IMR-90 (cell line): ENCODE results near the gene SRSF12. TPM values are rescaled to one million over a fixed set of nuclear protein-coding genes. Genes with fewer than 3 reads are reported as not detected.
"Not testable (repeated sequence)": the region's sequence is repeated elsewhere in the genome, so short reads cannot be mapped to it uniquely, and the experiment has no call there.

Experiments
- ATAC-seq: fragments of 200-7000 bp; cut with Tn5 transposase; 2 replicates; pipeline ENCODE4 v1.9.1; 2020; ENCODE audit warnings: low read depth, mild to moderate bottlenecking, moderate library complexity
- BruUV-seq: library from RNA; stranded (reverse); fragments of 400-500 nt; replicated peaks from 2 replicates; lab custom pipeline; 2021; lab: Mats Ljungman, UMichigan
- CTCF ChIA-PET: fragments of 300-600 bp; formaldehyde crosslinking; extraction: SDS; loops from one replicate; lab custom pipeline; 2021; ENCODE audit warnings: antibody characterized with exemption; lab: Yijun Ruan, JAX
- POLR2A ChIA-PET: fragments of 300-600 bp; sonication (Branson Sonifier 250); formaldehyde crosslinking; loops from one replicate; lab custom pipeline; 2022; ENCODE audit warnings: antibody characterized with exemption; ENCODE audit not compliant: unreplicated experiment; lab: Charles Lee
- DNase-seq: peaks from one replicate; pipeline ENCODE4 v3.0.0; 2013
- H2AFZ ChIP-seq: replicated peaks from 2 replicates; pipeline ENCODE3; 2013; ENCODE audit warnings: low read length, mild to moderate bottlenecking; ENCODE audit not compliant: poor library complexity
- H2AK5ac ChIP-seq: 2 replicates; pipeline ENCODE4 v1.6.1; 2013; ENCODE audit warnings: low read depth, low read length, inconsistent platforms
- H2AK9ac ChIP-seq: replicated peaks from 2 replicates; pipeline ENCODE3; 2013; ENCODE audit warnings: mild to moderate bottlenecking, low read depth, low read length, moderate library complexity; ENCODE audit not compliant: poor library complexity
- H2BK120ac ChIP-seq: 2 replicates; pipeline ENCODE4 v1.6.1; 2013; ENCODE audit warnings: low read depth, low read length, inconsistent platforms
- H2BK15ac ChIP-seq: 3 replicates; pipeline ENCODE4 v1.6.1; 2013; ENCODE audit warnings: low read depth, low read length, inconsistent platforms
- H2BK20ac ChIP-seq: 2 replicates; pipeline ENCODE4 v1.6.1; 2013; ENCODE audit warnings: low read depth, mild to moderate bottlenecking, inconsistent platforms, low read length, moderate library complexity
- H2BK5ac ChIP-seq: 2 replicates; pipeline ENCODE4 v1.6.1; 2013; ENCODE audit warnings: mild to moderate bottlenecking, low read depth, low read length, inconsistent platforms; ENCODE audit not compliant: poor library complexity, severe bottlenecking
- H3K14ac ChIP-seq: replicated peaks from 2 replicates; pipeline ENCODE4 v1.6.1; 2013; ENCODE audit warnings: low read depth, low read length, inconsistent platforms
- H3K18ac ChIP-seq: 2 replicates; pipeline ENCODE4 v1.6.1; 2013; ENCODE audit warnings: low read depth, low read length, control low read depth
- H3K23ac ChIP-seq: 2 replicates; pipeline ENCODE4 v1.6.1; 2013; ENCODE audit warnings: low read depth, low read length, inconsistent platforms
- H3K27ac ChIP-seq: 2 replicates; pipeline ENCODE4 v1.5.1; 2013; ENCODE audit warnings: mild to moderate bottlenecking, control low read depth, low read length; ENCODE audit not compliant: insufficient read depth
- H3K27me3 ChIP-seq: 2 replicates; pipeline ENCODE4 v1.6.1; 2013; ENCODE audit warnings: low read length; ENCODE audit not compliant: control insufficient read depth, insufficient read depth
- H3K36me3 ChIP-seq: 2 replicates; pipeline ENCODE4 v1.6.1; 2013; ENCODE audit warnings: low read length, mixed read lengths; ENCODE audit not compliant: control insufficient read depth, insufficient read depth
- H3K4ac ChIP-seq: 2 replicates; pipeline ENCODE4 v1.6.1; 2013; ENCODE audit warnings: low read depth, low read length, inconsistent platforms
- H3K4me1 ChIP-seq: 2 replicates; pipeline ENCODE4 v1.6.1; 2013; ENCODE audit warnings: low read length, mixed read lengths; ENCODE audit not compliant: control insufficient read depth, insufficient read depth
- H3K4me2 ChIP-seq: 2 replicates; pipeline ENCODE4 v1.6.1; 2013; ENCODE audit warnings: low read depth, mild to moderate bottlenecking, control low read depth, low read length, moderate library complexity
- H3K4me3 ChIP-seq: 2 replicates; pipeline ENCODE4 v1.5.1; 2013; ENCODE audit warnings: low read depth, mild to moderate bottlenecking, control low read depth, low read length, moderate library complexity; ENCODE audit not compliant: insufficient read depth
- H3K56ac ChIP-seq: 2 replicates; pipeline ENCODE4 v1.6.1; 2013; ENCODE audit warnings: low read length, inconsistent platforms; ENCODE audit not compliant: insufficient read depth; ENCODE audit errors: extremely low read depth
- H3K79me1 ChIP-seq, 2 experiments: 2 replicates each; pipeline ENCODE4 v1.6.1; 2013; ENCODE audit warnings: low read length in 2 of 2, inconsistent platforms in 1 of 2, low read depth in 1 of 2
- H3K9ac ChIP-seq: 2 replicates; pipeline ENCODE4 v1.6.1; 2013; ENCODE audit warnings: low read depth, low read length, control low read depth
- H3K9me1 ChIP-seq: 2 replicates; pipeline ENCODE4 v1.6.1; 2013; ENCODE audit warnings: low read length, inconsistent platforms; ENCODE audit not compliant: insufficient read depth
- H3K9me3 ChIP-seq: 2 replicates; pipeline ENCODE4 v1.6.1; 2013; ENCODE audit warnings: low read length; ENCODE audit not compliant: control insufficient read depth, insufficient read depth
- H4K20me1 ChIP-seq: 2 replicates; pipeline ENCODE4 v1.6.1; 2013; ENCODE audit warnings: low read length, inconsistent platforms; ENCODE audit not compliant: insufficient read depth
- H4K5ac ChIP-seq: 2 replicates; pipeline ENCODE4 v1.6.1; 2013; ENCODE audit warnings: mild to moderate bottlenecking, low read depth, low read length, control low read depth
- H4K8ac ChIP-seq, 2 experiments: 2 replicates each; pipeline ENCODE4 v1.6.1; 2013; ENCODE audit warnings: low read depth in 2 of 2, low read length in 2 of 2, control low read depth in 1 of 2, inconsistent platforms in 1 of 2
- H4K91ac ChIP-seq: 2 replicates; pipeline ENCODE4 v1.6.1; 2013; ENCODE audit warnings: low read depth, low read length, inconsistent platforms; ENCODE audit not compliant: insufficient read depth
- CEBPB ChIP-seq: IDR thresholded peaks from 2 replicates; pipeline ENCODE4 v1.6.1; 2012; ENCODE audit warnings: low read depth, low read length, improper control_type of control experiment
- MAFK ChIP-seq: IDR thresholded peaks from 2 replicates; pipeline ENCODE4 v1.6.1; 2012; ENCODE audit warnings: low read depth, low read length, improper control_type of control experiment
- MXI1 ChIP-seq: IDR thresholded peaks from 2 replicates; pipeline ENCODE4 v1.6.1; 2012; ENCODE audit warnings: low read depth, mild to moderate bottlenecking, low read length, moderate library complexity, borderline replicate concordance
- RAD21 ChIP-seq: IDR thresholded peaks from 2 replicates; pipeline ENCODE4 v1.6.1; 2012; ENCODE audit warnings: low read length, improper control_type of control experiment
- WGBS, 2 experiments: methylation state at CpG; one replicate each; pipeline versions ENCODE4 v1.1.5 to v1.1.7; 2013; ENCODE audit warnings: missing lambda C conversion rate in 2 of 2; ENCODE audit not compliant: insufficient read length in 1 of 2; ENCODE audit errors: extremely low coverage in 2 of 2; 5-methylcytosine and 5-hydroxymethylcytosine counted together
- dilution Hi-C: fragments of 300-500 bp; cut with HindIII; formaldehyde crosslinking; loops from one replicate; pipeline ENCODE4 v1.14.3; 2018; ENCODE audit warnings: low sequenced_read_pairs; ENCODE audit not compliant: unreplicated experiment
- in situ Hi-C: fragments of 300-500 bp; cut with MboI; formaldehyde crosslinking; loops from 3 replicates; pipeline ENCODE4 v1.14.3; 2019; ENCODE audit warnings: low sequenced_read_pairs, inconsistent platforms, mixed read lengths
- intact Hi-C: fragments of 100-400 bp; cut with micrococcal nuclease; formaldehyde crosslinking; loops from 2 replicates; pipeline ENCODE4 v1.10.0; 2022
- polyA plus RNA-seq, 3 experiments: library from polyadenylated mRNA; depleted of rRNA; stranded (reverse); fragments of >200 nt; gene quantifications; 2 replicates each; pipeline ENCODE4 v1.2.3, GENCODE V29; 2012; ENCODE audit warnings: low replicate concordance in 1 of 3
- total RNA-seq: library from RNA; depleted of rRNA; stranded (reverse); fragments of >200 nt; gene quantifications from 2 replicates; pipeline ENCODE4 v1.2.3, GENCODE V29; 2012

SRSF12 gene
- total and polyA plus RNA-seq, 2 of the 4 experiments (the other 2 are of a cell fraction) = 0.21 to 0.36 TPM

DNA sequence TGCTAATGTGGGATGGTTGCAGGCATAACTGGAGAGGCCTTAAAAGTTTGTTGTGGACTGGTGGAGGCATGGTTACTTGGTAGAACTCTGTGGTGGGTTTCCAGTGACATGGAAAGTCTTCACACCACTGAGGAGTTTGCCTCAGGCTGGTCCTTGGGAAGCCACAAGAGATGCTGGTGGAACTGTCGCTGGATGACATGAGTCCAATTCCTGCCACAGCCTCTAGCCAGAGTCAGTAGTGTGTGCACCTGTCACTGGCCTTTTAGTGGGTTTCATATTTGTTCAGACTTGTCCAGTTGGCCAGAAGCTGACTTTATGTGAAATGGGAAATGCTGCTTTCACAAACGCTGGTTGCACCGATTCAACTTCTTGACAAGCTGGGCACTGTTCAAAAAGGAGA is 13.7 kb upstream of the SRSF12 start:
- Histone ChIP-seq H3K4me2 (no peak overlapping the region), H3K4ac (no peak overlapping the region), H2BK20ac (no peak overlapping the region), H4K8ac (no peak overlapping the region), H3K14ac (no peak overlapping the region), H2AK9ac (no peak overlapping the region), H3K23ac (no peak overlapping the region), H2AFZ (no peak overlapping the region), H3K9ac (no peak overlapping the region), H2BK5ac (no peak overlapping the region), H3K56ac (no peak overlapping the region), H2BK120ac (no peak overlapping the region), H3K9me1 (no peaks in the 10 kb centered on the region), H2AK5ac (no peak overlapping the region), H3K18ac (no peak overlapping the region), H3K4me1 (no peaks in the 10 kb centered on the region), H3K79me1 (no peaks in the 10 kb centered on the region), H4K5ac (no peak overlapping the region), H4K20me1 (no peaks in the 10 kb centered on the region), H3K4me3 (no peak overlapping the region), H3K27ac (no peak overlapping the region), H4K91ac (no peak overlapping the region), H2BK15ac (no peak overlapping the region), H3K36me3 (no peaks in the 10 kb centered on the region), H3K27me3 (no peaks in the 10 kb centered on the region), H3K9me3 (no peaks in the 10 kb centered on the region)
- no peak for ATAC-seq
- POLR2A ChIA-PET = no interaction called here
- TF ChIP-seq CEBPB (no peak), RAD21 (no peak), MXI1 (no peak), MAFK (no peak)
- in situ Hi-C loops = loop anchor here (25.0 kb wide), 1 partner anchor 231 kb away; the partner anchor contains the start of gene UBE2J1
- no TSS peak for BruUV-seq
- intact Hi-C loops = no loop called here
- CTCF ChIA-PET = no interaction called here
- WGBS, 2 experiments = 100% methylated on average over 2 of the region's 3 CpGs; no CpG with 5 or more reads in 1 of the 2 experiments
- no peak for DNase-seq
- dilution Hi-C loops = no loop called here

GRCh38 chr6:89128256-89128671 is 10.4 kb upstream of the SRSF12 start:
- H3K9me3 ChIP-seq, DNase-seq, H3K18ac ChIP-seq, H3K4me3 ChIP-seq, H4K91ac ChIP-seq, H3K56ac ChIP-seq, H3K14ac ChIP-seq, H4K5ac ChIP-seq, H3K4me2 ChIP-seq, H4K20me1 ChIP-seq, H3K4me1 ChIP-seq, H3K23ac ChIP-seq, CTCF ChIA-PET, H3K79me1 ChIP-seq, H3K9ac ChIP-seq, H2AK5ac ChIP-seq, H2BK20ac ChIP-seq, H3K27ac ChIP-seq, H2AFZ ChIP-seq, H2BK5ac ChIP-seq, H3K27me3 ChIP-seq, intact Hi-C loops, H4K8ac ChIP-seq, H2BK120ac ChIP-seq, H3K4ac ChIP-seq, dilution Hi-C loops, H2BK15ac ChIP-seq, H3K9me1 ChIP-seq, BruUV-seq, ATAC-seq, H2AK9ac ChIP-seq, H3K36me3 ChIP-seq, POLR2A ChIA-PET: not testable (repeated sequence)
- in situ Hi-C loops = loop anchor here (10.0 to 25.0 kb wide), 2 partner anchors 117 to 234 kb away; partner anchors contain the start of gene UBE2J1
- WGBS, 2 experiments = no CpG with 5 or more reads among the region's 2 CpGs
